Measurements from ENCODE around the gene EIF1. TPM values are rescaled to one million over a fixed set of nuclear protein-coding genes. Genes with fewer than 3 reads are reported as not detected.

The EIF1 gene
- 1,132 to 1,691 TPM (median 1,434 TPM) in 5 replicates for total RNA-seq (2022; extraction: Qiagen RNA extraction; ENCODE audit: low read depth)

GRCh38 chr17:41688641-41689496 lies at the start of gene EIF1:
Gene EIF1, plus strand, starts transcription at chr17:41688885. Its CDS starts 154 bp downstream, at chr17:41689039.

DNA sequence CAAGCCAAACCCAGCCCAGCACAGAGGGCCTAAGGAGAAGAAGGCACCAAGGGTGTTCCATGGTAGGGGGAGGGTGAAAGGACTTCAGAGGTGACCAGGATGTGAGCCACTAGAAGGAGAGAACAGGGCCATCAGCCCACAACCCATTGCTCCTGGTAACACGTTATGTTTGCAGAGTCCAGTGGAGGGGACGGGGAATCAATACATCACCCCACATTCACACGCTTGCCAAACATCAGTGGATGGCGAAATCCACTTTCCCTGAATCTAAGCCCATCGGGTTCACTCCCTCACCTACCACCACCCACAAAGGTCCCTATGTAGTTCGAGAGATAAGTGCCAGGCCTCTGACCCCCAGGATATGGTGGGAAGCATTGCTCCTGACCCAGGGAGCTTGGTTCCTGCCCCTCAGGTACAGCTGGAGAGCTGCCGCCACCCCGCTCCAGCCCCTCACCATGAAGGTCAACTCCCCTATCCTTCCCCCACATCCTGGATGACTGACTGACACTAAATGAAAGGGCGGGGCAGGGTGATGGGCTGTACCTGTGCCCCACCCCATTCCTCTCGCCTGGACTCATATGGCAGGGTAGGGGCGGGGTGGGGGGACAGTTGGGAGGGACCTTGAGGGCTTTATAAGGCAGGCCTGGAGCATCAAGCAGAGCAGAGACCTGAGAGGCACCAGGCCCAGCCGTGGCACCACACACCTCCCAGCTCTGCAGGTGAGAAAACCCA lies 23.1 kb downstream of the EIF1 start, which contains the start of gene GAST:
Gene GAST (plus strand): TSS at position 663 of the 732 bp plus-strand sequence. CDS start 3,106 bp downstream, outside the sequence.

GRCh38 chr17:41734139-41734948 lies 45.7 kb downstream of the EIF1 start, which contains the start of gene HAP1:
Gene HAP1, minus strand, starts transcription at chr17:41734643. Its CDS starts 9 bp downstream, at chr17:41734634.

Other genes with a start within 250 kb of the EIF1 start
- not detected in 5 replicates for gene KRT38, start 247.9 kb upstream of the EIF1 start, total RNA-seq (2022; extraction: Qiagen RNA extraction; ENCODE audit: low read depth)
- gene KRT32, start 221.5 kb upstream of the EIF1 start, total RNA-seq (2022; extraction: Qiagen RNA extraction; ENCODE audit: low read depth): not detected in 5 replicates
- not detected in 5 replicates for gene KRT35, start 207.7 kb upstream of the EIF1 start, total RNA-seq (2022; extraction: Qiagen RNA extraction; ENCODE audit: low read depth)
- gene KRT36, start 199.0 kb upstream of the EIF1 start, total RNA-seq (2022; extraction: Qiagen RNA extraction; ENCODE audit: low read depth): not detected in 5 replicates
- 0.08 to 0.19 TPM (median 0.16 TPM) in 4 of 5 replicates, not detected in the other for gene KRT13, start 183.3 kb upstream of the EIF1 start, total RNA-seq (2022; extraction: Qiagen RNA extraction; ENCODE audit: low read depth)
- 2.6 to 6.5 TPM (median 5.1 TPM) in 5 replicates for gene KRT15, start 170.0 kb upstream of the EIF1 start, total RNA-seq (2022; extraction: Qiagen RNA extraction; ENCODE audit: low read depth)
- 41.3 to 68.5 TPM (median 54.7 TPM) in 5 replicates for gene KRT19, start 160.6 kb upstream of the EIF1 start, total RNA-seq (2022; extraction: Qiagen RNA extraction; ENCODE audit: low read depth)
- not detected in 5 replicates for gene KRT9, start 116.8 kb upstream of the EIF1 start, total RNA-seq (2022; extraction: Qiagen RNA extraction; ENCODE audit: low read depth)
- gene KRT14, start 102.0 kb upstream of the EIF1 start, total RNA-seq (2022; extraction: Qiagen RNA extraction; ENCODE audit: low read depth): 0.08 to 0.36 TPM (median 0.15 TPM) in 4 of 5 replicates, not detected in the other
- gene KRT16, start 76.1 kb upstream of the EIF1 start, total RNA-seq (2022; extraction: Qiagen RNA extraction; ENCODE audit: low read depth): 0.27 to 0.88 TPM (median 0.77 TPM) in 5 replicates
- 0.81 to 1.3 TPM (median 0.97 TPM) in 5 replicates for gene KRT17, start 64.3 kb upstream of the EIF1 start, total RNA-seq (2022; extraction: Qiagen RNA extraction; ENCODE audit: low read depth)
- 0.23 to 0.57 TPM (median 0.26 TPM) in 3 of 5 replicates, not detected in the others for gene GAST, start 23.4 kb downstream of the EIF1 start, total RNA-seq (2022; extraction: Qiagen RNA extraction; ENCODE audit: low read depth)
- gene HAP1, start 45.8 kb downstream of the EIF1 start, total RNA-seq (2022; extraction: Qiagen RNA extraction; ENCODE audit: low read depth): 1.1 to 2.1 TPM (median 1.7 TPM) in 5 replicates
- 90.4 to 127 TPM (median 110 TPM) in 5 replicates for gene JUP, start 97.8 kb downstream of the EIF1 start, total RNA-seq (2022; extraction: Qiagen RNA extraction; ENCODE audit: low read depth)
- 35.3 to 39.9 TPM (median 36.1 TPM) in 5 replicates for gene P3H4, start 123.1 kb downstream of the EIF1 start, total RNA-seq (2022; extraction: Qiagen RNA extraction; ENCODE audit: low read depth)
- 95.7 to 118 TPM (median 108 TPM) in 5 replicates for gene FKBP10, start 124.1 kb downstream of the EIF1 start, total RNA-seq (2022; extraction: Qiagen RNA extraction; ENCODE audit: low read depth)
- gene NT5C3B, start 147.3 kb downstream of the EIF1 start, total RNA-seq (2022; extraction: Qiagen RNA extraction; ENCODE audit: low read depth): 104 to 117 TPM (median 110 TPM) in 5 replicates
- 0.05 to 0.22 TPM (median 0.10 TPM) in 5 replicates for gene KLHL10, start 148.9 kb downstream of the EIF1 start, total RNA-seq (2022; extraction: Qiagen RNA extraction; ENCODE audit: low read depth)
- gene KLHL11, start 176.5 kb downstream of the EIF1 start, total RNA-seq (2022; extraction: Qiagen RNA extraction; ENCODE audit: low read depth): 3.3 to 5.4 TPM (median 4.7 TPM) in 5 replicates
- gene ACLY, start 230.1 kb downstream of the EIF1 start, total RNA-seq (2022; extraction: Qiagen RNA extraction; ENCODE audit: low read depth): 286 to 343 TPM (median 313 TPM) in 5 replicates
- gene ODAD4, start 241.7 kb downstream of the EIF1 start, total RNA-seq (2022; extraction: Qiagen RNA extraction; ENCODE audit: low read depth): 1.1 to 1.7 TPM (median 1.4 TPM) in 5 replicates

All from A549 treated with DMSO at 1 μM for 4 hours (cell line).